HG03442 (cell line): ENCODE data around the gene PTPRN2.
"Not testable (repeated sequence)": the region's sequence is repeated elsewhere in the genome, so short reads cannot be mapped to it uniquely, and the experiment has no call there.

Experiments
- ATAC-seq: cut with Tn5 transposase; IDR thresholded peaks from one replicate; pipeline ENCODE4 v1.9.1; 2021; ENCODE audit warnings: mild to moderate bottlenecking, moderate library complexity; ENCODE audit not compliant: unreplicated experiment

Gene PTPRN2

DNA sequence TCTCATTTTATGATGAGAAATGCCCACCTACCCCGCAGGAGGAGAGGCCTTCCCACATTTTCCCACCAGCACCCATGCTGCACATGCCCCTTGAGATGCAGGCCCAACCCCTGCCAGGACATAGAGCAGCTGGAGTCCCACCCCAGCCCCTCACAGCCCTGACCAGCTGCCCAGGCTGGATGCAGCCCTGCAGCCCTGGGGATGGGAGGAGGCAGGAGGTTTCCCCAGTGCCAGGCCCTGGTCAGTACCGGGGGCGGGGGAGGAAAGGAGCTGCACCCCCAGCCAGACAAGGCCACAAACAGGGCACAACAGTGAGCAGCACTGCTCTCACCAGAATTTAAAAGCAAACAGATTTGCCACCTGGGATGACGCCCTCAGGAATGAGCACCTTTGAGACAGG is 196.1 kb downstream of the PTPRN2 start:
- ATAC-seq, result no peak

DNA sequence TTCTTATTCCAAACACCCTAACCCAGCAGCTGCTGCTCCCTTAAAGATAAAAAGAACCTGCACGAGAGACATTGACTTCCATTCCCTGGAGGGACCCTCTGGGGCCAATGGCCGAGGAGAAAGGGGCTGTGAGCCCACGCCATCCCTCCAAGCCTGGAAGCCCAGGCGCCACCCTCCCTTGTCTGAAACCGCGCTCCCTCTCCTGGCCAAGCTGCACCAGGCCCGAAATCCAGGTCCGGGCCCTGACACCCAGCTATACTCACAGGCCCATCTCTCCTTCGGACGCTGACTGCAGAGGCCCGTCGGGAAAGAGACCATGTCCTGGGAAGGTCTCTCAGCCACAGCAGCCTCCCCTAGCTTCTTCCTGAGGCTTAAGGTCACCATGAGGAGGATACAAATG is 196.5 kb downstream of the PTPRN2 start:
- ATAC-seq, result no peak

DNA sequence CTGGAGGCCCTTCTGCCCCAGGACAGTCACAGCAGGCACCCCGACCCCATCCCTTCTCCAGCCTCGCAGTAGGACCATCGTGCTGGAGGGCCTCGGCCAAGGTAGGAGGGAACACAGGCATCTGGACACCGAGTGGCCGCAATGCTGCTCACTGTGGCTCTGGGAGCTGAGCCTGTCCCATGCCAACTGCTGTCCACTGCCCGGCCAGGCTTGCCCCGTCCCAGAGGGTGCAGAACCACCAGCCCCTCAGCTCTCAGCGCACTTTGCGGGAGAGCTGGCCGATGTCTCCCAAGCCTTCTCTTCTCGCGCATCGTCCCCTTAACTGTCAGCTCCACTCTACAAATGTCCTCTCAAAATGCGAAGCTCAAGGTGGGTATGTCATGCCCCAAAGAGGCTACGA is 197.2 kb downstream of the PTPRN2 start:
- no peak for ATAC-seq

DNA sequence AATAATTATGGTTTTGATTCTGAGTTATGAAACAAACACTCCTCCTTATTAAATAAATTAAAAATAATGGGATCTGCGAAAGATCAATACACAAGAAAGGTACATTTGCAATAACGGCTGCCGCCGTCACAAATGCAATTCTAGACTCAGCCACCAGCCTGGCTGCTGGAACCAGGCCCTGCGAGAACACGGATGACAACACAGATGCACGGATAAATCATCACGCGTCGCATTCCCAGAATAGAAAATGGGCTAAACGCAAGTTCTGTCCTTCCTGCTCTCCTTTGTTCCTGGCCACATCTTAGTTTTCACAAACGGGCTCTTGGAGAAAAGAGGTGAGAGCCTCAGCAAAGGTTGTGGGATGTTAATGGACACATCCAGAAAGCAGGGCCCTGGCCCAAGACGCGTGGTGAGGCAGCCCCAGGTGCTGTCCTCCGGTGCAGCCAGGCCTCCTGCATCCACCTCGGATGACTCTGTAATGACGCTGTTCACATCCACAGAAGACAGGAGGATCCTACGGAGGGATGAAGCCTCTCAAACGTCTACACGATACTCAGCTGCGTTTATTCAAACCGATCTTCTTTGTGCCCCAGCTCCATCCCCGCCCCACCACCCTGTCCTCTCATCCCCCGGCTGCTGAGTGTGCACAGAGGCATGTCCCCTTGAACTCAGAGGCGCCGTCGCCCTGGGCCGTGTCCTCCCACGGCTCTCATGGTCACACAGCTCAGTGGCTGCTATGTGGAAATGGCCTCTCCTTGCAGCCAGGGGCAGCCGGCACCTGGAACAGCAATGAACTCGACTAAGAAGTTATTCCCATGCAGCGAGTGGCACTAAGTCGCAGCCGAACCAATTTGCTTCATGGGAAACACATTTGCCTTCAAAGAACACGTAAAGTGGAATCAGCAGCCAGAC is 197.9 kb downstream of the PTPRN2 start:
- no peak for ATAC-seq

DNA sequence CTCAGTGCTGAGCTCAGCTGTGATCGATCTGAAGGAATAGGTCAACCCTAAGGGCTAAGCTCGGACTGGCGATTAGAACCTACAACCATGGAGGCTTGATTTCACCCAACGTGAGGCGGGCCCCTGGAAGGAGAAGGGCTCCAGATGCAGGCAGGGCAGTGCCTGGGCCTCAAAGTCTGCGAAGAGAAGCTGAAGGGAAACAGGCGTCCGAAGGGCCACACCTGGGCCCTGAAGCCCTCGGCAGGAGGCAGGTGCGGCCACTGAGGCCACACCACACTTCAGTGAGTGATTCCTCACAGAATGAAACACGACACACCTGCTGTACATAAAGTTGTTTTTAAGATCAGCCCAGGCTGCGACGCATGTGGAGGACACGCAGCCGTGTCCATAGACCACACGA is 198.7 kb downstream of the PTPRN2 start:
- ATAC-seq, result no peak

DNA sequence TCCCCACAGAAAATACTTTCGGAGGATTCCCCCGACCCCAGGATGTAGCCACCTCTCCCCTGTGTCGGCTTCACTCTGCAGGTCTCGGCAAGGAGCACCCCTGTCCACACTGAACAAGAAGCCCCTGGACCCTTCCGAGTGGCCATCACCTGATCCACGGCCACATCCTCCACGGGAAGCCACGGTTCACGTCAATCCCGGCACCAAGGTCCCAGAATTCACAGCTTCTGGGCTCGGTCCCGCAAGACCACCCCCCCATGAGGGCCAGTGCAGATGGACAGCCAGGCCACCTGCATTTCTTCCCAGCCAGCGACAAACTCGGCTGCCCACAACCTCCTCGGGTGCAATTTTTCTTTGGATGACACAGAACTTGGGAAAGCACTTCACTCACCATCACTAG is 199.6 kb downstream of the PTPRN2 start:
- no peak for ATAC-seq

DNA sequence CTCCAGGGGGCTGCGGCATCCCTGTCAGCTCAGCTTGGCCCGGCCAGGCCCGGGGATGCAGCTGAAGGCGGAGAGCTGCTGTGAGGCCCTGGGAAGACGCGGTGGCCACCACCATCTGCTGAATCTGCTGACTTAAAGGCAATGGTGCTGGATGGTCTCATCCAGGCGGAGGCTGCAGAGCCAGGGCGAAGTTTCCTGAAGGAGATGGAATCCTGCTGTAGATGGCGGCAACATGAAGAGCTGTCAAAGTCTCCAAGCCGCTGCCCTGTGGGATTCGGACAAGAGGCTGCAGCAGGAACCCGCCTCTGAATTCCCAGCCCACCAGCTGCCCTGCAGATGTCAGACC is 200.1 kb downstream of the PTPRN2 start:
- ATAC-seq, result no peak

DNA sequence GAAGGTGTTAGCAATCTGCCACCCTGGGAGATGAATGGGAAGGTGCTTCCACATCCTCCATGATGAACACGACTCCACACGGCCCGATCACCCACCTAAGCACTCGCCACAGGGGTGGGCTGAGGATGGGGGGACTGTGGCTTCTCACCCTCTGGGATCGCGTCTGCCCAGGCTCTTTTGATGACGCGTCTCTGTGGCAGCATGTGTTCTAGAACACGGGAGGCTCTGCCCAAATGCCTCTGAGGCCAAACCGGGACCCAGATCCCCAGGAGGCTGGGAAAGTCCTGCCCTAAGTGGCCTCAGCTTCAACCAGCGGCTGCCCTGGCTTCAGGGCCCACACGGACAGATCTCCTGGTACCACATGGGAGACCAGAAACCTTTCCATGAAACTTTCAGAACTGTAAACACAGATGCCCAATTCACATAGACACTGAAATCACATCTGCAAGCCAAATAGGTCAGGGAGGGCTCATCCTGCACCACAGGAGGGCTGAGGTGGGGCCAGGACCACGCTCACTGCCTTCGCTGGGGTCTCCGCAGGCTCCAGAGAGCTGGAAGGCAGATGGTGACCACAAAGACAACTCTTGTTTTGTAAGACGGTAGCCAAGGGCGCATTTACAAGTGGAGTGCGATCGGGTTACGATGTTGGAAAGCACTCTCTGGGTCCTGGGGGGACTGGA is 200.6 kb downstream of the PTPRN2 start:
- ATAC-seq, result no peak

DNA sequence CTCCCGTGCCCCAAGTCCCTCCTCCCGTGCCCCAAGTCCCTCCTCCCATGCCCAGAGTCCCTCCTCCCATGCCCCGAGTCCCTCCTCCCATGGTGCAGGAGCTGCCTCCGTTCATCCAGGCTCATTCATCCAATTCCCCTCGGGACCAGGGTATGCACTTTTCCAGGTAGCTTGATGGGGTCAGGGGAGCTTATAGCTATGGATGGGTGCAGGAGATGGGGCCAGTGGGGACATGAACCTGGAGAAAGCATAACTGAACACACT is 201.3 kb downstream of the PTPRN2 start:
- no peak for ATAC-seq

DNA sequence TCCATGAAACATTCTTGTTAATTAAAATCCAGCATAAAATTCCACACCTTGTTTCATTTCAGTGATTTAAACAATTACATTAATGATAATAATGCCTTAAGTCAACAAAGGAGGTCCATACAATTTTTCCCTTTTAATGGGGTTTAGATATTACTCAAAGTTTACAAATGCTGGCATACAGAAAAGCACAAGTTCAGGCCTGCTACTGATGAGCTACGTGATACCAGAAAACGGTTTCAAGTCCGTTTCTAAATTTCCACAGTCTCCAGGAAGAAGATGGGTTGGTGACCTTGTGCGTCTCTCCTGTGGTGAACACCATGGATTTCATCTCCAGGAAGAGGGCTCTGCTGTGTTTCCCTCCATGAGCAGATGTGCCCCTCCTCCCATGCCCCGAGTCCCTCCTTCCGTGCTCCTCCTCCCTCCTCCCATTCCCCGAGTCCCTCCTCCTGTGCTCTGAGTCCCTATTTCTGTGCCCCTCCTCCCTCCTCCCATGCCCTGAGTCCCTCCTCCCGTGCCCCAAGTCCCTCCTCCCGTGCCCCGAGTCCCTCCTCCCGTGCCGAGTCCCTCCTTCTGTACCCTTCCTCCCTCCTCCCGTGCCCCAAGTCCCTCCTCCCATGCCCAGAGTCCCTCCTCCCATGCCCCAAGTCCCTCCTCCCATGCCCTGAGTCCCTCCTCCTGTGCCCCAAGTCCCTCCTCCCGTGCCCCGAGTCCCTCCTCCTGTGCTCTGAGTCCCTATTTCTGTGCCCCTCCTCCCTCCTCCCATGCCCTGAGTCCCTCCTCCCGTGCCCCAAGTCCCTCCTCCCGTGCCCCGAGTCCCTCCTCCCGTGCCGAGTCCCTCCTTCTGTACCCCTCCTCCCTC is 201.9 kb downstream of the PTPRN2 start:
- not testable (repeated sequence) for ATAC-seq

DNA sequence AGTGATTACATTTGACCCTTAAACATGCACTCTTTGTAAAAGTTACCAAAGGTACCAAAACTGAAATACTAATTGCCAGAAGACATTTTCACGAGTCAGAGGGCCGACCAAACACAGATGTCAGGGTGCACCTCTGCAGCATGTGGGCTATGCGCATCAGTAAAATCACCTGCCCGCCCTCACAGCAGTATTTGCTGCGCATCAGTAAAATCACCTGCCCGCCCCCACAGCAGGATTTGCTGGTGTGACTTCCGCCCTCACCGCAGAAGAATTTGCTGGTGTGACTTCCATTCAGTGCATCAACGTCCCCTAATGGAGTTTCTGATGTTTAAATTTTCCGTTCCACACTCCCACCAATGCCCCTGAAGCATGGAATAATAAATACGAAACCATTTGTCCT is 202.9 kb downstream of the PTPRN2 start:
- no peak for ATAC-seq

DNA sequence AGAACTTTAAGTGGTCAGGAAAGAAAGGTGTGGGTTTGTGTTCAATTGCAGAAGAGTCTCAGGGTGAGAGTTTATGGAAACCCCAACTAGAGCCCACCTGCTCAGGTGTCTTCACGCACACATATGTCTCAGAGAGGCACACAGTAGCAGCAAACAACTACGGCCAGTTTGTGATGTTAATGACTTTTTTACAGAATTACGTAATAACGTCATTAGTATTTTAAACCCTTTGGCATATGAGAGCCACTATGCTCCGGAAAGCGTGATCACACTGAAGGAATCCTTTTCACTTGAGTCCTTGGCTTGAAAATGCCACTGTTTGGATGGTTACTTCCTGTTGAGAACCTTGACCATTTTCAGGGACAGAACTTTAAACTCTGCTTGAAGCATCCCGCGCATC is 204.0 kb downstream of the PTPRN2 start:
- no peak for ATAC-seq

DNA sequence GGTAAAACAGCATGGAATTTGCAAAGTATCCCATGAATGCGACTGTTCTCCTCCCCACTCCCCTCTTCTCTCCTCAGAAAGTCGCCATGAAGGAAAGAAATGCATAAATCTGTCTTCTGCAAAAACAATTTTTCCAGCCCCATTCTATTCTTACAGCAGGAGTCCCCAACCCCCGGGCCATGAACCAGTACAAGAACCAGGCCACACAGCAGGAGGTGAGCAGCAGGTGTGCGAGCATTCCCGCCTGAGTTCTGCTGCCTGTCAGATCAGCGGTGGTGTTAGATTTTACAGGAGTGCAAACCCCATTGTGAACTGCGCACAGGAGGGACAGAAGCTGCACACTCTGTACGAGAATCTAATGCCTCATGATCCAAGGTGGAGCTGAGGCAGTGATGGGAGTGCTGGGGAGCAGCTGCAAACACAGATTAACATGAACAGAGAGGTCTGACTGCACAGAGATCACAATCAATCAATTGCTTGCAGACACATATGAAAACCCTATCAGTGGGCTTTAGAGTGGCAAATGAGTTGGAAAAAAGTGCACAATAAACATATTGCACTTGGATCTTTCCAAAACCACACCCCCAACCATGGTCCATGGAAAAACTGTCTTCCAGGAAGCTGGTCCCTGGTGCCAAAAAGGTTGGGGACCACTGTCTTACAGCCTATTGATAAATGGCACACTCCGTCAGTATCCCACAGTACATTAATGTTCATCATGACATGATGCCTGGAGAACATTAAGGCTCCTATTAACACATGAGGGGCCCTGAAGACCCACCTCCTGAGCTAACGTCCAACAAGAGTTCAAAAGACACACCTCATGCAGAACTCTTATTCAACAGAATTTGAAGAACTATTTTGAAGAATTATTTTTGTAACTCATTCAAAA is 205.0 kb downstream of the PTPRN2 start:
- no peak for ATAC-seq

DNA sequence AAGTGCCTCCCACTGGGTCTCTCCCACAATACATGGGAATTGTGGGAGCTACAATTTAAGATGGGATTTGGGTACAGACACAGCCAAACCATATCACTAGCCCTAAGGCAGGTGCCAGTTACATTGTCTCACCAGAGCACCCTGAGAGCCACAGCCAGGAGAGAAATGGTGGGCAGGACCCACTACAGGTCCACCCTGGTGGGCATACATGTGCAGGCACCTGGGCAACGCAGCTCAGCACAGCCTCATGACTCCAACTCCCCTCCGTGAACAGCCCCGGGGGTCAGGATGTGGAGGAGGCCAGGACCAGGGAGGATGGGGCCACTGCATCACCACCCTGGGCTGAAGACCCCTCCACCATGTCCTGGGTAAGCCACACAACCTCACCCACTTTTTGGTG is 205.7 kb downstream of the PTPRN2 start:
- no peak for ATAC-seq

DNA sequence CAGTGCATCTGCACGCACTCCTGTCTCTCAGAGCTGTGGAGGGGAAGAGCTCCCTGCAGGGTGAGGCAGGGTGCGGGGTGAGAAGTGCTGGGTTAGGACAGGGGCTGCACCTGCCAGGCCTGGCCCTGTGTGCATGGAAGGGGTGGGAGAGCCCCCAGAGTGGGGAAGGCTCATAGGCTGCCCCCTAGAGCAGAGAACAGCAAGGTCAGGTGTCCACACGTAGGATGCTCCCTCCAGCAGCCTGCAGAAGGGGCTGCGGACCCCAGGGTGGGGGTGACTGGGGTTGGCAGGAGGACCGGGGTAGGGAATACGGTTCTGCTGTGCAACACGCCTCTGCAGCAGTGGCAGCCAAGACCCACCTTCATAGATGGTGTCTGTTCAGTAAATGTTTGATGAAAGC is 208.6 kb downstream of the PTPRN2 start:
- no peak for ATAC-seq

DNA sequence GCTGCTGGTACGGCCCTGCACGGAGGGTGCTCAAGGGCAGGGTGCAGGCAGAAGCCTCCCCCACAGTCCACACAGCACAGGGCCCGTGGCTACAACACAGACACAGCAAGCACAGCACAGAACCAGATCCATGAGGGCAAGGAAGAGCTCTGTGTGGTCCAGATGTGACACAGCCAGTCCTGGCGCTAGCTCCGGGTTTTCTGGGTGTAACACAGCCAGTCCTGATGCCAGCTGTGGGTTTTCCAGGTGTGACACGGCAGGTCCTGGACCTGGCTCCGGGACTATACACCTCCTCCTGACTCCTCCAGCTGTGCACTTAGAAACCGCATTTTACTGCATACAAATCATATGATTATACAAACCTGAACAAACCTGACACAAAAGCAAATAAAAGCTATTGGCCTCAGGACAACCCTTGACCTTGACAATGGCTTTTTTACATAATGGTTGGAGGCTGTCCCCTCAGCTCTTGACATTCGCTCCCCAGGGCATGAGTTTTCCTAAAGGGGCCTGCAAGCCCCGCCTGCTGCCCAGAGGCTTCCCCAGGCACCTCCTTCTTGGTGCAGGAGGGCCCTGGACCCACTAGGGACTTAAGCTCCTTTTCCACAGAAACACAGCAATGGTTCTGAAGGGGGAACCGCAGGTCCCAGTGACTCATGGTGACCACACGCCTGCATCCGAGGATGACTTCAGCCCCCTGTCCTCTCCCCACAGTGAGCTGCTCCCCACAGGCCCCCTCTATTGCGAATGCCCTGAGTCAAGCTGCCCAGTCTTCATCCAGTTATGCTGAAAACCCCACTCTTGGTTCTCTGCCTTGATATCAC is 209.6 kb downstream of the PTPRN2 start:
- ATAC-seq, result no peak

DNA sequence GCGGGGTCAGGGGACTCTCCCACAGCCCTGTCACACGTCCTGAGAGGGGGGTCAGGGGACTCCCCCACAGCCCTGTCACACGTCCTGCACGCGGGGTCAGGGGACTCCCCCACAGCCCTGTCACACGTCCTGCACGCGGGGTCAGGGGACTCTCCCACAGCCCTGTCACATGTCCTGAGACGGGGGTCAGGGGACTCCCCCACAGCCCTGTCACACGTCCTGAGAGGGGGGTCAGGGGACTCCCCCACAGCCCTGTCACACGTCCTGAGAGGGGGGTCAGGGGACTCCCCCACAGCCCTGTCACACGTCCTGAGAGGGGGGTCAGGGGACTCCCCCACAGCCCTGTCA is 210.8 kb downstream of the PTPRN2 start:
- not testable (repeated sequence) for ATAC-seq

DNA sequence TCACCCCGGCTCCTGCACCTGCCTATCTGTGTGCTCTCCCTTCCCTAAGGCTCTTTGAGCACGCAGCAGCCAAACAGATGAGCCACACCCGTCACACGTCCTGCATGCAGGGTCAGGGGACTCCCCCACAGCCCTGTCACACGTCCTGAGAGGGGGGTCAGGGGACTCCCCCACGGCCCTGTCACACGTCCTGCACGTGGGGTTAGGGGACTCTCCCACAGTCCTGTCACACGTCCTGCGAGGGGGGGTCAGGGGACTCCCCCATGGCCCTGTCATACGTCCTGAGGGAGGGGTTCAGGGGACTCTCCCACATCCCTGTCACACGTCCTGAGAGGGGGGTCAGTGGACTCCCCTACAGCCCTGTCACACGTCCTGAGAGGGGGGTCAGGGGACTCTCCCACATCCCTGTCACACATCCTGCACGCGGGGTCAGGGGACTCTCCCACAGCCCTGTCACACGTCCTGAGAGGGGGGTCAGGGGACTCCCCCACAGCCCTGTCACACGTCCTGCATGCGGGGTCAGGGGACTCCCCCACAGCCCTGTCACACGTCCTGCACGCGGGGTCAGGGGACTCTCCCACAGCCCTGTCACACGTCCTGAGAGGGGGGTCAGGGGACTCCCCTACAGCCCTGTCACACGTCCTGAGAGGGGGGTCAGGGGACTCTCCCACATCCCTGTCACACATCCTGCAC is 211.3 kb downstream of the PTPRN2 start:
- not testable (repeated sequence) for ATAC-seq

DNA sequence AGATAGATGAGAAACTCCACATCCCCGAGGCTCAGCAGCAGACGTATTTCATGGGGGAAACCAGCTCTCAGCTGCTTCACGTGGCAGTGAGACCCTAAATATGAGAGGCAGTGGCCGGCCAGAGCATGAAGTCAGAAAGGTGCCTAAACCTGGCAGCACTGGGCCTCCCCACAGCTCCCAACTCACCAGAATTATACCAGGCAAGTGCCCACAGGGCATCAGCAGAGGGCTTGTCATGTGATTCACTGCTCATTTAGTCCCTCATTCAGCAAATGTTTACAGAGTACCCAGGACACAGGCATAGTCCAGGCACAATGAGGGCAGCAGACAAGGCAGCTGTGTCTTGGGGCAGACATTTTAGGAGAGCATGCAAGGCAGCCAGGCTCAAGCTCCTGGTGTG is 212.6 kb downstream of the PTPRN2 start:
- no peak for ATAC-seq
